Measurements from ENCODE around the gene KCNB1.
A peak's percentile ranks its signal among the peaks of the same experiment; 100 is the strongest.

KCNB1 gene

DNA sequence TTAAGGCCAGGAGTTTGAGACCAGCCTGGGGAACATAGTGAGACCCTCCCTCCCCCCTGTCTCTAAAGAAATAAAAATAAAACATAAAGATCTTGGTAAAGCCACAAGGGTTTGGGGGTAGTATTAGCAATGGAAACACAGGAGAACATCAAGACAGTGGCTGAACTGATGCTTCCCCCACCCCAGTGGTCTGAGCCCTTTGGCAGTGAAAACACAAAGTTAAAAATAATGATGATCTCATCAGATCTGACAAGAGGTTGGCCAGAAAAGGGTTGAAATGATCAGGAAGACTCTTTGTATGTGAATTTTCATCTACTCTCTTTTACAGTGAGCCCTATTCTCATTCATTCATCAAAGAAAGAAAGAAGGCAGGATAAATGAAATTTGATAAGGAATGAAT lies 93.7 kb downstream of the KCNB1 start:
- no peak overlapping the region for H3K4me3 ChIP-seq (ENCODE audit: insufficient read depth in 1 of 2, low read depth in 1 of 2, low read length in 2 of 2)
- H3K4me2 ChIP-seq (ENCODE audit: low read length, poor library complexity, severe bottlenecking): no peak overlapping the region
- H4K8ac ChIP-seq (ENCODE audit: low read length): no peak overlapping the region
- no peaks in the 10 kb centered on the region for H3K36me3 ChIP-seq (ENCODE audit: control insufficient read depth in 1 of 2, insufficient read depth in 2 of 2, low read depth in 1 of 2, low read length in 2 of 2)
- H2AK5ac ChIP-seq (ENCODE audit: low read length, severe bottlenecking): no peak overlapping the region
- no peak overlapping the region for H3K14ac ChIP-seq (ENCODE audit: low read length in 2 of 2)
- H4K91ac ChIP-seq (ENCODE audit: low read length): no peak overlapping the region
- DNase-seq: no peak
- H3K9me3 ChIP-seq (ENCODE audit: control insufficient read depth, low read length): no peaks in the 10 kb centered on the region
- H2BK12ac ChIP-seq (ENCODE audit: low read length in 2 of 2): no peak overlapping the region
- H2BK5ac ChIP-seq (ENCODE audit: low read depth, low read length, poor library complexity, severe bottlenecking): no peak overlapping the region
- H3K9ac ChIP-seq (ENCODE audit: low read length): no peak overlapping the region
- H2BK120ac ChIP-seq (ENCODE audit: low read depth, low read length): no peak overlapping the region
- H2BK15ac ChIP-seq (ENCODE audit: low read depth, poor library complexity, severe bottlenecking): no peak overlapping the region
- no peak overlapping the region for H2AFZ ChIP-seq (ENCODE audit: low read depth, low read length)
- no peak overlapping the region for H3K18ac ChIP-seq (ENCODE audit: low read depth in 1 of 2, low read length in 2 of 2)
- peaks cover 76 to 93% of the 10 kb centered on the region in 2 experiments for H3K27me3 ChIP-seq (ENCODE audit: control insufficient read depth in 1 of 2, insufficient read depth in 1 of 2, low read length in 2 of 2)
- H3K23ac ChIP-seq (ENCODE audit: low read length in 2 of 2): no peak overlapping the region
- no peak overlapping the region for H3K27ac ChIP-seq (ENCODE audit: low read length, poor library complexity, severe bottlenecking)
- no peaks in the 10 kb centered on the region for H3K4me1 ChIP-seq (ENCODE audit: control insufficient read depth, insufficient read depth, low read depth, low read length)
- H3K79me1 ChIP-seq (replicated peaks; ENCODE audit: low read length, poor library complexity, severe bottlenecking): no peaks in the 10 kb centered on the region
- H3K4ac ChIP-seq (ENCODE audit: low read depth in 1 of 2, low read length in 2 of 2): no peak overlapping the region

DNA sequence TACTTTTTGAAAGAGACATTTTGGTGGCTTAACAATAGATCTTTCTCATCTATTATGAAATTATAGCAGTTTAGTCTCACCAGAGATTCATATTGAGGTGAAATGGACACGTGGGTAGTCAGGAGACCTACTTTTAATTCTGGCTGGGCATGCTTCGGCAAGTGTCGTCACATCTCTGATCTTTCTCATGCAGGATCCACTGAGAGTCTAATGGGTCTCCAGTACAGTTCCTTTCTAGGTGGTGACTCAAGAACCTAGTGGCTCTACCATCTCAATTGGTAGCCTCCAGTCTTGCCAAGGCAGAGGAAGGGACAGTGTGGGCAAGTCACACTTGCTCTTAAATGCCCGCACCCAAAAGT lies 94.9 kb downstream of the KCNB1 start:
- Histone ChIP-seq H3K9ac (ENCODE audit: low read length) (no peak overlapping the region), H3K9me3 (ENCODE audit: control insufficient read depth, low read length) (no peaks in the 10 kb centered on the region), H3K4me1 (ENCODE audit: control insufficient read depth, insufficient read depth, low read depth, low read length) (no peaks in the 10 kb centered on the region), H4K91ac (ENCODE audit: low read length) (no peak overlapping the region), H2AFZ (ENCODE audit: low read depth, low read length) (no peak overlapping the region), H3K27me3 (ENCODE audit: control insufficient read depth in 1 of 2, insufficient read depth in 1 of 2, low read length in 2 of 2) (peaks cover 71 to 89% of the 10 kb centered on the region in 2 experiments), H3K18ac (ENCODE audit: low read depth in 1 of 2, low read length in 2 of 2) (no peak overlapping the region), H3K4me2 (ENCODE audit: low read length, poor library complexity, severe bottlenecking) (no peak overlapping the region), H2AK5ac (ENCODE audit: low read length, severe bottlenecking) (no peak overlapping the region), H3K23ac (ENCODE audit: low read length in 2 of 2) (no peak overlapping the region), H4K8ac (ENCODE audit: low read length) (no peak overlapping the region), H2BK15ac (ENCODE audit: low read depth, poor library complexity, severe bottlenecking) (no peak overlapping the region), H2BK120ac (ENCODE audit: low read depth, low read length) (no peak overlapping the region), H3K27ac (ENCODE audit: low read length, poor library complexity, severe bottlenecking) (no peak overlapping the region), H2BK5ac (ENCODE audit: low read depth, low read length, poor library complexity, severe bottlenecking) (no peak overlapping the region), H2BK12ac (ENCODE audit: low read length in 2 of 2) (no peak overlapping the region), H3K79me1 (replicated peaks; ENCODE audit: low read length, poor library complexity, severe bottlenecking) (no peaks in the 10 kb centered on the region), H3K36me3 (ENCODE audit: control insufficient read depth in 1 of 2, insufficient read depth in 2 of 2, low read depth in 1 of 2, low read length in 2 of 2) (no peaks in the 10 kb centered on the region), H3K14ac (ENCODE audit: low read length in 2 of 2) (no peak overlapping the region), H3K4me3 (ENCODE audit: insufficient read depth in 1 of 2, low read depth in 1 of 2, low read length in 2 of 2) (no peak overlapping the region), H3K4ac (ENCODE audit: low read depth in 1 of 2, low read length in 2 of 2) (no peak overlapping the region)
- DNase-seq: no peak
- WGBS: 83% methylated on average over 4 of the region's 4 CpGs

GRCh38 chr20:49386848-49387580 lies 95.5 kb downstream of the KCNB1 start:
- Histone ChIP-seq H3K4me3 (ENCODE audit: insufficient read depth in 1 of 2, low read depth in 1 of 2, low read length in 2 of 2) (no peak overlapping the region), H2BK12ac (ENCODE audit: low read length in 2 of 2) (no peak overlapping the region), H2AFZ (ENCODE audit: low read depth, low read length) (no peak overlapping the region), H3K4me1 (ENCODE audit: control insufficient read depth, insufficient read depth, low read depth, low read length) (peaks cover under 1% of the 10 kb centered on the region), H3K18ac (ENCODE audit: low read depth in 1 of 2, low read length in 2 of 2) (no peak overlapping the region), H3K23ac (ENCODE audit: low read length in 2 of 2) (no peak overlapping the region), H3K4ac (ENCODE audit: low read depth in 1 of 2, low read length in 2 of 2) (no peak overlapping the region), H3K79me1 (replicated peaks; ENCODE audit: low read length, poor library complexity, severe bottlenecking) (no peaks in the 10 kb centered on the region), H3K9me3 (ENCODE audit: control insufficient read depth, low read length) (no peaks in the 10 kb centered on the region), H3K9ac (ENCODE audit: low read length) (no peak overlapping the region), H2BK120ac (ENCODE audit: low read depth, low read length) (no peak overlapping the region), H3K4me2 (ENCODE audit: low read length, poor library complexity, severe bottlenecking) (no peak overlapping the region), H3K36me3 (ENCODE audit: control insufficient read depth in 1 of 2, insufficient read depth in 2 of 2, low read depth in 1 of 2, low read length in 2 of 2) (no peaks in the 10 kb centered on the region), H4K8ac (ENCODE audit: low read length) (no peak overlapping the region), H2BK5ac (ENCODE audit: low read depth, low read length, poor library complexity, severe bottlenecking) (no peak overlapping the region), H3K27me3 (ENCODE audit: control insufficient read depth in 1 of 2, insufficient read depth in 1 of 2, low read length in 2 of 2) (peaks cover 67 to 84% of the 10 kb centered on the region in 2 experiments), H2BK15ac (ENCODE audit: low read depth, poor library complexity, severe bottlenecking) (no peak overlapping the region), H4K91ac (ENCODE audit: low read length) (no peak overlapping the region), H3K14ac (ENCODE audit: low read length in 2 of 2) (no peak overlapping the region), H3K27ac (ENCODE audit: low read length, poor library complexity, severe bottlenecking) (no peak overlapping the region), H2AK5ac (ENCODE audit: low read length, severe bottlenecking) (no peak overlapping the region)
- DNase-seq: no peak
- 75% methylated on average over 6 of the region's 6 CpGs for WGBS

GRCh38 chr20:49385465-49385864 lies 97.0 kb downstream of the KCNB1 start:
- H3K4me3 ChIP-seq (ENCODE audit: insufficient read depth in 1 of 2, low read depth in 1 of 2, low read length in 2 of 2): no peak overlapping the region

More at GRCh38 chr20:49385465-49385864, 97.0 kb downstream of the KCNB1 start:
- no peak overlapping the region for H3K27ac ChIP-seq (ENCODE audit: low read length, poor library complexity, severe bottlenecking)
- peaks cover 8% of the 10 kb centered on the region for H3K4me1 ChIP-seq (ENCODE audit: control insufficient read depth, insufficient read depth, low read depth, low read length)
- no peak overlapping the region for H4K91ac ChIP-seq (ENCODE audit: low read length)
- no peaks in the 10 kb centered on the region for H3K79me1 ChIP-seq (replicated peaks; ENCODE audit: low read length, poor library complexity, severe bottlenecking)
- H2BK12ac ChIP-seq (ENCODE audit: low read length in 2 of 2): no peak overlapping the region
- H2BK120ac ChIP-seq (ENCODE audit: low read depth, low read length): no peak overlapping the region
- H3K9ac ChIP-seq (ENCODE audit: low read length): no peak overlapping the region
- no peak overlapping the region for H3K14ac ChIP-seq (ENCODE audit: low read length in 2 of 2)
- no peak overlapping the region for H2AK5ac ChIP-seq (ENCODE audit: low read length, severe bottlenecking)
- no peaks in the 10 kb centered on the region for H3K9me3 ChIP-seq (ENCODE audit: control insufficient read depth, low read length)
- peak overlapping the region; percentile 38 for H4K8ac ChIP-seq (ENCODE audit: low read length)
- 27% methylated on average over 1 of the region's 1 CpG for WGBS
- no peak overlapping the region for H2BK15ac ChIP-seq (ENCODE audit: low read depth, poor library complexity, severe bottlenecking)
- no peak overlapping the region for H2BK5ac ChIP-seq (ENCODE audit: low read depth, low read length, poor library complexity, severe bottlenecking)
- no peak overlapping the region for H3K18ac ChIP-seq (ENCODE audit: low read depth in 1 of 2, low read length in 2 of 2)
- H3K4me2 ChIP-seq (ENCODE audit: low read length, poor library complexity, severe bottlenecking): no peak overlapping the region
- H3K27me3 ChIP-seq (ENCODE audit: control insufficient read depth in 1 of 2, insufficient read depth in 1 of 2, low read length in 2 of 2): peaks cover 54 to 68% of the 10 kb centered on the region in 2 experiments
- no peak overlapping the region for H2AFZ ChIP-seq (ENCODE audit: low read depth, low read length)
- no peak overlapping the region for H3K4ac ChIP-seq (ENCODE audit: low read depth in 1 of 2, low read length in 2 of 2)
- peak; percentile 40 for DNase-seq
- H3K23ac ChIP-seq (ENCODE audit: low read length in 2 of 2): no peak overlapping the region
- H3K36me3 ChIP-seq (ENCODE audit: control insufficient read depth in 1 of 2, insufficient read depth in 2 of 2, low read depth in 1 of 2, low read length in 2 of 2): no peaks in the 10 kb centered on the region
